ENCODE data around the gene CNTFR.

GRCh38 chr9:34628656-34629490 lies 39.3 kb upstream of the CNTFR start, which contains the start of gene ARID3C:
- TF ChIP-seq POLR2A (IDR thresholded peaks at IDR 0.05) = no peak
- TF ChIP-seq CTCF (IDR thresholded peaks at IDR 0.05) = no peak
- TF ChIP-seq POLR2AphosphoS5 (IDR thresholded peaks at IDR 0.05; ENCODE audit: insufficient read depth in 1 of 2, low read depth in 1 of 2) = no peak
